ACHN (cell line): Measurements from ENCODE around the gene R3HCC1L.
"Not testable (repeated sequence)": the region's sequence is repeated elsewhere in the genome, so short reads cannot be mapped to it uniquely, and the experiment has no call there.

Experiments
- DNase-seq: peaks from one replicate; pipeline ENCODE4 v3.0.0-alpha.2; 2015
- in situ Hi-C: cut with HindIII; loops from 2 replicates; pipeline ENCODE4 v1.10.0; 2017; ENCODE audit warnings: low sequenced_read_pairs, low pct_ligation_motif_present, low pct_unique_long_range_greater_than_20kb

R3HCC1L gene

DNA sequence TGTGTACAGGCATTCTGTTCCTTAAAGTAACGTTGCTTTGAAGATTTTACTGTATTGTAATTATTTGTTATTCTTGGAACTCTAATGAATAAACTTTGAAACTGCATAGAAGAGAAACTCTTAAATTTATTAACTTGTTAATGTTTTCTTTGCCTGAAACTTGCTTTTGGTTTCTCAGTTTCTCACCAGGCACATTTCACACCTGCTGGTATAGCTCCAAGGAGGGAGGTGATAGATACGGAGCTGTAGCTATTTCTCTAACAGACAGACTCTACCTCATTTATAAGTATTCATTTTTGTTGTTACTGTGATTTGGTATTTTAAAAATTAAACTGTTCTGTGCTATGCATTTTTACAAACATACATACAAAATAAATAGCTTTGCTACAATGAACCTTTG, 32.7 kb downstream of the R3HCC1L start:
- DNase-seq: no peak
- in situ Hi-C loops: no loop called here

DNA sequence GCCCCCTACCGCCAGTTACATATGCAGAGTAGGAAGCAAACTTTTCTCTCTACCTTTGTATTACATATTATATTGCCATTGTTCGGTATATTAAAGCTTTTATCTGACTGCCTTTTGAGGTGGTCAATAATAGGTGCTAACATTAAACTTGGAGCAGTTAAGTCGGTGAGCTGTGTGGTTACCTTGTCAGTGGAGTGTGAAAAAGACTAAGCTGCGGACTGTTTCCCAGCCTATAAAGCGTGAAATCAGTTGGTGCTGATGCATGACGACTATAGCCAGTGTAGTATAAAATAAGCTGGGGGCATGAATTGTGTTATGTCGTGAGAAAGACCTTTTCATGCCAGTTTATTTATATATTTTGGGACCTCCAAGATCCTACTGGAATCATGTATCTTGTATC, 33.7 kb downstream of the R3HCC1L start:
- no peak for DNase-seq
- in situ Hi-C loops: no loop called here

DNA sequence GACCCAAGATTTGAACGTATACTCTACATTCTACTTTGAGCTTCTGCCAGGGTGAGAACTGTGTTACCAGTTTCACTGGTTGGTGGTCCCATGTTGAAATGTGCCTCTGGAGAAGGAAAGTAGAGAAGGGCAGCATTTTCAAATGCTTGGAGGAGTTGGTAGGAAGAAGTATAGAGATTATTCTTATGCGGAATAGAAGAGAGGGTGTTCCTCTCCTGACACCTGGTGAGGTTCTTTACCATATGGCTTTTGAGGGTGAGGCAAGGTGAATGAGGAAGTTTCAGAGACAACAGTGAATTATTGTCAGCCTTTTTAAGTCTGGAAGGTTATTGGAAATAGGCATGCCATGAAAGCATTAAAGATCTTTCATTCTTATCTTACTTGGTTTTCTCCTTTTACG, 34.3 kb downstream of the R3HCC1L start:
- DNase-seq: no peak
- in situ Hi-C loops: no loop called here

DNA sequence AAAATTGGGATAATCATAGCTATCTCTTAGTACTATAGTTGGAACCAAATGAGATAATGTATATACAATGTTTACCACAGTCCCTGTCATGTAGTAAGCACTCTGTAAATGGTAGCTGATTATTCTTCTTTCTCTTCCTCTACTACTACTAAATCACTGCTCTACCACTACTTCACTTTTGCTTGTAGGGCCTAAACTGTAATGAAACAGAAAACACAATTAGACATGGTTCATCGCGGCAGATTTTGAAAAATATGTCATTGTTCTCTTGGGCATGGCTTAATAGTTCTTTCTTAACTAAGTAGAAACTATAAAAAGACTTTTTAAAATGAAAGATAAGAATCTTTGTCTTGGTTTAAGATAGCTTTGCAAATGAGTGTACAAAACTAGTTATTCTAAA, 34.9 kb downstream of the R3HCC1L start:
- in situ Hi-C loops: no loop called here
- DNase-seq: no peak

DNA sequence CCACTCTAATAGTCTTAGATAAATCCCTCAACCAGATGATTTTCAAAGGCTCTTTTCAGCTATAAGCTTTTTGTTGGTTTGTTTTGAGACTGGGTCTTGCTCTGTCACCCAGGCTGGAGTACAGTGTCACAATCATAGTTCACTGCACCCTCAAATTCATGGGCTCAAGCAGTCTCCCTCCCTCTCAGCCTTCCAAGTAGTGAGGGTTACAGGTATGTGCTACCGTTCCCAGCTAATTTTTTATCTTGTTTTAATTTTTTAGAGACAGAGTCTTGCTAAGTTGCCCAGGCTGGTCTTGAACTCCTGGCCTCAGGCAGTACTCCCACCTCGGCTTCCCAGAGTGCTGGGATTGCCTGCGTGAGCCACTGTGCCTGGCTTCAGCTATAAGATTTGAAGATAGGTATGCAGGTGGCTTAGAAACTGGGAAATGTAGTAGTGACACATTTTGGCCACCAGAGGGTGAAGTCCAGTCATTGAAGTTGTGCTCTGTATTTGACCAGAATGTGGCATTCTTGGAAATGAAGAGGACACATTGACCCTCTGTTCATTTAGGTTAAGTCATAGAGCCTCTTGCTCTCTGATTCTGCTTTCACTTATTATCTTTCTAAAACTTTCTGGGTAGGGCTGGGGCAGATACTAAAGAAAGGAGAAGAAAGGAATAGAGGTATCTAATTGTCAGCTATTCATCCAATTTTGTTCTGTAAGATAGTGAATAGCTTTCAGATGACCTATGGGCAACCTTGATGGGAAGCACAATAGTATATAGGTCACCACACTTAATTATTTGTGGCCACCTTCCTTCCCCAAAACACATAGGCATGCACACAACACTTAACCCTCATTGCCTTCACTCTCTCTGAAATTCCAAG, 36.0 kb downstream of the R3HCC1L start:
- DNase-seq: peak; percentile 59
- in situ Hi-C loops: no loop called here

DNA sequence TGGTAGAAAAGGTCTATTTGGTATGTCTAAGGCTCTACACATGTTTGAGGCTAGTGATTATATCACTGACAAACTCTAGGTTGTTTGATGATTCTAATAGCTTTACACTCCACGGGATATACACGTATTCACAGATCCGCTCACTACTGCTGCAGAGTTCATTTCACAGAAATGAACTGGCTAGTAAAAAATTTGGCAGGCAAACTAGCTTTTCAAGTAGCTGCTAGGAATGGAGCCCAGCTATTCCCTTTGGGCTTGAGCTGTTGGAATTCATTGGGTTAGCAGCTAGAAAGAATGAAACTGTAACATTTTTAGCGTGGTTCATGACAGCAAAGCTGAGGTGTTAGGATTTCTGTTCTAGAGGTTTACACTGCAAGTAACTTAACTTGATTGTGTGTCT, 37.6 kb downstream of the R3HCC1L start:
- no peak for DNase-seq
- in situ Hi-C loops: no loop called here

DNA sequence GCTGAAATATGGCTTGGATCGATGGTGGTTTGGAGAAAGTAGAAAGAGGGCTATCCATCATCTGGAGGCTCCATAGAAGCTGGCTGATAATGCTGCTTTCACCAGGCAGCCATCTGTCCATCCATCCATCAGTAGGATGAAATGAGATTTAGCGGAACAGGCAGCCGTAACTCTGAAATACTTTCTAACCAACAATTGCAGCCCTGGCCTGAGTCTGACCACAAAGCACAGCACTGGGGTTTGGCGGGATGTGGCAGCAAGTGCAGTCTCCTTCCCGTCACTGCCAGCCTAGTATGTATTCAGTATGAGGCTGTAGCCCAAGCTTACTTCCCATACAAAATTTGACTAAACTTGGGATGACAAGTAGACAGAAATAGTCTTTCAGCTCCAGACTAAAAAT, 38.0 kb downstream of the R3HCC1L start:
- no peak for DNase-seq
- in situ Hi-C loops: no loop called here

DNA sequence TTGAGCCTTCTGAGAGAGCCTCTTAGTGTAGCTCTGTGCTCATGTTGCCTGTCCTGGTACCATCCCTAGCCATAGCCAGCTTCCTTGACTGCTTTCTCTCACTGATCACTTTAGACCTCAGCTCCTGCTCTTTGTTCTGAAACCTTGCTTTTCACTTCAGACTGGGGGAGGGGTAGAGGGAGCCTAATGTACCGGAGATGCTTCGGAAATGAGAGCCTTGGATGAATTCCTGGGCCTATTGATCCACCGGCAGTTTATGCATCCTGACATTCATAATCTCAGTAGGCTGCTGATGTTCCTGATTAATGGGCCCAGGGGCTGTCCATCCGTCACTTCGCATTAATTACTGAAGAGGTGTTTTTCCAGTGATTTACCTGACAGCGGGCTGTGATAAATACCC, 38.8 kb downstream of the R3HCC1L start:
- DNase-seq: no peak

DNA sequence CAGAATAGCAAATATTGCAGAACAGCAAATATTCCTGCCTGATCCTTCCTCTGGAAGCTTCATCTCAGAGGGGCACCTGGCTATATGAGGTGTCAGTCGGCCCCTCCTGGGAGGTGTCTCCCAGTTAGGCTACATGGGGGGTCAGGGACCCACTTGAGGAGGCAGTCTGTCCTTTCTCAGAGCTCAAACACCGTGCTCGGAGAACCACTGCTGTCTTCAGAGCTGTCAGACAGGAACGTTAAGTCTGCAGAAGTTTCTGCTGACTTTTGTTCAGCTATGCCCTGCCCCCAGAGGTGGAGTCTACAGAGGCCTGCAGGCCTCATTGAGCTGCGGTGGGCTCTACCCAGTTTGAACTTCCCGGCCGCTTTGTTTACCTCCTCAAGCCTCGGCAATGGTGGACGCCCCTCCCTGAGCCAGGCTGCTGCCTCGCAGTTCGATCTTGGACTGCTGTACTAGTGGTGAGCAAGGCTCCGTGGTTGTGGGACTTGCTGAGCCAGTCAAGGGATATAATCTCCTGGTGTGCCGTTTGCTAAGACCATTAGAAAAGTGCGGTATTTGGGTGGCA, 48.0 kb downstream of the R3HCC1L start:
- in situ Hi-C loops, DNase-seq: not testable (repeated sequence)

More for the DNA sequence above, 38.8 kb downstream of the R3HCC1L start:
- in situ Hi-C loops: no loop called here

DNA sequence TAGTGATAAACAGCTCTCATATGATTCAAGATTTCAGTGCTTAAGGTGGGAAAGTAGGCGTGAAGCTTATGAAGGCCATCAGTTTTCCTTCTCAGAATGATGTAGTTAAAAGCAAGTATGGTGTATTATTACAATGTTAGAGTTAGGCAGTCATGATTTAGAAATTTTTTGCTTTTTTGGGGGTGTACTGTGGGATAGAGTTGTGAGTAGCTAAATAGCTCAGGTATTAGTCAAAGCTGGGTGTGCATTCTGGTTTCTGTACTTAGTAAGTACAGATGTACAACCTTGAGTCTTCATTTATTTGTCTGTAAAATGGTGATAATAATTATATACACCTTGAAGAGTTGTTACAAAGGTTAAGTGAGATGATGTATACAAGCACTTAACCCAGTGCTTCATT, 52.2 kb downstream of the R3HCC1L start:
- DNase-seq: no peak
- in situ Hi-C loops: no loop called here

DNA sequence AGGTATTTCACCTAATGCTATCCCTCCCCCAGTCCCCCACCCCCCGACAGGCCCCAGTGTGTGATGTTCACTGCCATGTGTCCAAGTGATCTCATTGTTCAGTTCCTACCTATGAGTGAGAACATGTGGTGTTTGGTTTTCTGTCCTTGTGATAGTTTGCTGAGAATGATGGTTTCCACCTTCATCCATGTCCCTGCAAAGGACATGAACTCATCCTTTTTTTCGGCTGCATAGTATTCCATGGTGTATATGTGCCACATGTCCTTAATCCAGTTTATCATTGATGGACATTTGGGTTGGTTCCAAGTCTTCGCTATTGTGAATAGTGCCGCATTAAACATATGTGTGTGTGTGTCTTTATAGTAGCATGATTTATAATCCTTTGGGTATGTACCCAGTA, 56.3 kb downstream of the R3HCC1L start:
- DNase-seq, in situ Hi-C loops: not testable (repeated sequence)

DNA sequence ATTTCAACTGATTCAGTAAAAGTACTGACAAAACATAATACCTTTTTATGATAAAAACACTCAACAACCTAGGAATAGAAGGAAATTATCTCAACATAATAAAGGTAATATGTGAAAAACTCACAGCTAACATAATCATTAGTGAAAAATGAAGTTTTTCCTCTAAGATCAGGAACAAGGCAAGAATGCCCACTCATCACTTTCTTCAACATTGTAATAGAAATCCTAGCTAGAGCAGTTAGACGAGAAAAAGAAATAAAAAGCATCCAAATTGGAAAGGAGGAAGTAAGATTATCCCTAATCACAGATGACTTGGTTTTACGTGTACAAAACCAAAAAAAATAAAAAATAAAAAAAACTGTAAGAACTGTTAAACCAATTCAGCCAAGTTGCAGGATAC, 58.6 kb downstream of the R3HCC1L start:
- in situ Hi-C loops: no loop called here
- no peak for DNase-seq

DNA sequence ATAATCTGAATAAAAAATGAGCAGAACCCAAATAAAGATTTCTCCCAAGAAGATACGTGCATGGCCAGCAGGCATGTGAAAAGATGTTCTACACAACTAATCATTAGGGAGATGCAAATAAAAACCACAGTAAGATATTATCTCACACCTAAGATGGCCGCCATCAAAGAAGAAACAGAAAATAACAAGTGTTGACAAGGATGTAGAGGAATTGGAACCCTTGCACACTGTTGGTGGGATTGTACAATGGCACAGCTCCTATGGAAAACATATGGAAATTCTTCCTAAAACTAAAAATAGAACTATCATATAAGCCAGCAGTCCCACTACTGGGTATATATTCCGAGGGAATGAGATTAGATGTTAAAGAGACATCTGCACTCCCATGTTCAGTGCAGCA, 60.2 kb downstream of the R3HCC1L start:
- DNase-seq: no peak
- in situ Hi-C loops: no loop called here

DNA sequence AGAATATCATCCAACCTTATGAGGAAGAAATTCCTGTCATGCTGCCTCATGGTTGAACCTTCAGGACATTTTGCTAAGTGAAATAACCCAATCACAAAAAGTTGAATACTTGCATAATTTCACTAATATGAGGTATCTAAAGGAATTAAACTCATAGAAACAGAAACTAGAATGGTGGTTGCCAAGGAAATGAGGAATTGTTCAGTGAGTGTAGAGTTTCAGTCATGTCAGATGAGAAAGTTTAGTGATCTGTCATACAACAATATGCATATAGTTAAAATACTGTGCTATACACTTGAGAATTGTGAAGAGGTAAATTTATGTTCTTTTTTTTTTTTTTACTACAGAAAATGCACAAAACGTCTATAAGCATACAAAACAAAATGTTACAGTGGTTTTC, 60.7 kb downstream of the R3HCC1L start:
- no peak for DNase-seq
- in situ Hi-C loops: no loop called here

DNA sequence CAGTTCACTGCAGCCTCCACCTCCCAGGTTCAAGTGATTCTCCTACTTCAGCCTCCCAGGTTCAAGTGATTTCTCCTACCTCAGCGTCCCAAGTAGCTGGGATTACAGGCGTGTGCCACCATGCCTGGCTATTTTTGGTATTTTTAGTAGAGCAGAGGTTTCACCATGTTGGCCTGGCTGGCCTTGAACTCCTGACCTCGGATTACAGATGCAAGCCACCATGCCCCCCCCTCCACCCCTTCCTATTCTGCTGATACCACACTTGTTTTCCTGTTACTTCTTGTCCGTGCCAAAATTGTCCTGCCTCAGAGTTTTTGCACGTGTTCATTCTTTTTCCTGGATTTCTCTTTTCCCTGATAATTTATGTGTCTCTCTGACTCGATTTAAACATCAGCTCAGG, 62.5 kb downstream of the R3HCC1L start:
- in situ Hi-C loops: no loop called here
- no peak for DNase-seq

DNA sequence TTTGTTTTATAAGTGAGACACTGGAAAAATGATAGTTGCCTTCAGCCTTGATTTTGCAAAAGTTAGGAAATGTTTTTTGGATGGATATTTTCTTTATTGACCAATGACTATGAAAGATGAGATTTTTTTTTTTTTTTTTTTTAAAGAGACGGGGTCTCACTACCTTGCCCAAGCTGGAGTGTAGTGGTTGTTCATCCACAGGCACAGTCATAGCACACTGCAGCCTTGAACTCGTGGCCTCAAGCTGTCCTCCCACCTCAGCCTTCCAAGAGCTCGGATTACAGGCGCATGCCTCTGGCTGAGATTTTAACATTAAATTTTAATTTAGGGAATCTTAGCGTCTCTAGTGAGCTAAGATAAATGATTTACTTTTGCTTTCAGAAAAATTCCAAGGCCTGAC, 67.3 kb downstream of the R3HCC1L start:
- DNase-seq: no peak
- in situ Hi-C loops: no loop called here

DNA sequence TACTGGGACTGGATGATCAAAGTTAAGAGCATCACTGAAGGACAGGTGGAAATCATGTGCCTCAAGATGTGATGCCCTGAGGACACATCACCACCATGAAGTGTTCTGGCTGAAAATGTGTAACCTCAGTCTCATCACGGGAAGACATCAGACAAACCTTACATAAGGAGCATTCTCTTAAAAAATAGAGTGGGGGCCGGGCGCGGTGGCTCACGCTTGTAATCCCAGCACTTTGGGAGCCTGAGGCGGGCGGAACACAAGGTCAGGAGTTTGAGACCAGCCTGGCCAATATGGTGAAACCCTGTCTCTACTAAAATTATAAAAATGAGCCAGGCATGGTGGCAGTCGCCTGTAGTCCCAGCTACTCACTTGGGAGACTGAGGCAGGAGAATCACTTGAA, 67.9 kb downstream of the R3HCC1L start:
- in situ Hi-C loops: no loop called here

DNA sequence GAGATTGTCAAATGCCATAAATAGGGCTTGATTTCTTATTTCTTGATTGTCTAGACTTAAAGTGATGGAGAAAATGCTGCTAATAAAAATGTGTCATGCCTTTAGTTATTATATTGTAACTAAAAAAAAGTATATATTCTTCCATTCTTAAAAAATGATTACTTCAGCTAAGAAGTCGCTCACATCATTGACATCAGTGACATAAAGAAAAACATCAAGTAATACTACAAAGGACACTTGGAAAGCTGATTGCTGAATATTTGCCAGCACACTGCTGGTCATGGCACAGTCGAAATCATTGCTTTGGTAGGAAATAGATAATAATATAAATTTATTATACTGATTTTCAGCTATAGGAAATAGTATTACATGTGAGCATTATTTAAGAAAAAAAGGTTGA, 70.9 kb downstream of the R3HCC1L start:
- DNase-seq: no peak
- in situ Hi-C loops: no loop called here

More for the DNA sequence above, 67.9 kb downstream of the R3HCC1L start:
- DNase-seq: no peak

DNA sequence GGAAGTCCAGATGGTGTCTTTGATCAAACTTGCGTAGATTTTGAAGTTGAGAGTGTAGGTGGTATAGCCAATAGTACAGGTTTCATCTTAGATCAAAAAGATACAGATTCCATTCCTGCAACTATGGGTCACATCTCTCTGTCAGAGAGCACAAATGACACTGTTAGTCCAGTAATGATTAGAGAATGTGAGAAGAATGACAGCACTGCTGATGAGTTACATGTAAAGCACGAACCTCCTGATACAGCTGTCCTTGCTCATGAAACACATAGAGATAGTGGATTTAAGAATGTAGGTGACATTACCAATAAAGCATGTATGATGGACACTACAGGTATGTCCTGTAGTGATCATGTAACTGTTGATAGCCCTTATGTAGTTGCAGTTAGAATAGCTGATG, 74.5 kb downstream of the R3HCC1L start:
- in situ Hi-C loops: no loop called here
- DNase-seq: no peak

DNA sequence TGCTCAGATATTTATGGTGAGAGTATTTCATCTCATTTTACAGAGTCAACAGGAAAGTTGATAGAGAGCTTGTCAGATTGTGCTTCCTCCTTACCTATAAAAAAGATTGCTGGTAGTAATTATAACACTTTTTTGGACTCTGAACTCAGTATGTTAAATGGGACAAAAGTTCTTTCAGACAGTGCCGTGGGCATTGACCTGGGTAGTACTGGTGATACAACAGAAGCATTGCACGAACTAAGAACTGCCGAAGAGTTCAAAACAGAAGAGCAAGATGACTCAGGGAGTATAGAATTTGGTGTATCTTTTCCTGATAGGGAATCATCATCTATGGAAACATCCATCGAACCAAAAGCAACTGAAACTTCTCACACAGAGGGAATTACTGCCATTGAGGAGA, 75.0 kb downstream of the R3HCC1L start:
- in situ Hi-C loops: no loop called here
- DNase-seq: no peak
